HG03520 (cell line): Measurements from ENCODE around the gene PRELID3B.

Experiments used
- ATAC-seq: cut with Tn5 transposase; IDR thresholded peaks from one replicate; pipeline ENCODE4 v1.9.1; 2021; ENCODE audit warnings: mild to moderate bottlenecking, moderate library complexity; ENCODE audit not compliant: unreplicated experiment

The PRELID3B gene

DNA sequence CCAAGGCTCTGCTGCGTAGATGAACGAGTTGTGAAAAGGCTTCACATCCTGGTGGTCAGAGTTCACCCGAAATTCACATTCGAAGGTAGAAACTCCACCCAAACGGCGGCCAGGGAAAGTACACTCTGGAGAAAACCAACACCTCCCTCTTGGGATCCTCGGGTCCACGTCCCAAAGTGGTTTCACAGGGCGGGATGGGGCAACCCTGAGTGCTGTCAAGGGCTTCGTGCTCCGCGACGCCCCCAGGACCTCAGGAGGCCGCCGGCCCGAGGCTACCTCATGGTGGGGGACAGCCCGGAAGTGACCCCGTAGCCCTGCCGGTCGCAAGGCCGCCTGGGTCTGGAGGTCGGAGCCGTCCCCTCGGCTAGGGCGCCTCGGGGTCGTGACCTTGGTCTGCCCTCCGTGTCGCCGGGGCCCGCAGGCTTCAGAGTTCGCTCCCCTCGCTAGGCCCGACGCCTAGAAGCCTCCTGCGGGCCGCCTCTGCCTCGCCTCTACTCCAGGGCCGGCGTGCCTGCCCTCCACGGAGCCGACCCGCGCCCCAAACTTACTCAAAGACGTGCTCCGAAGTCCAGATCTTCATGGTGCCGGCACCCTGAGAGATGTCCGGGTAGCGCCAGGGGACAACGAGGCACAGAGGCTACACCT, at the start of gene PRELID3B:
Gene PRELID3B, minus strand, starts transcription at position 636 of the 645 bp plus-strand sequence. Its CDS starts 56 bp downstream, at position 580.
- ATAC-seq: peak; percentile 20

DNA sequence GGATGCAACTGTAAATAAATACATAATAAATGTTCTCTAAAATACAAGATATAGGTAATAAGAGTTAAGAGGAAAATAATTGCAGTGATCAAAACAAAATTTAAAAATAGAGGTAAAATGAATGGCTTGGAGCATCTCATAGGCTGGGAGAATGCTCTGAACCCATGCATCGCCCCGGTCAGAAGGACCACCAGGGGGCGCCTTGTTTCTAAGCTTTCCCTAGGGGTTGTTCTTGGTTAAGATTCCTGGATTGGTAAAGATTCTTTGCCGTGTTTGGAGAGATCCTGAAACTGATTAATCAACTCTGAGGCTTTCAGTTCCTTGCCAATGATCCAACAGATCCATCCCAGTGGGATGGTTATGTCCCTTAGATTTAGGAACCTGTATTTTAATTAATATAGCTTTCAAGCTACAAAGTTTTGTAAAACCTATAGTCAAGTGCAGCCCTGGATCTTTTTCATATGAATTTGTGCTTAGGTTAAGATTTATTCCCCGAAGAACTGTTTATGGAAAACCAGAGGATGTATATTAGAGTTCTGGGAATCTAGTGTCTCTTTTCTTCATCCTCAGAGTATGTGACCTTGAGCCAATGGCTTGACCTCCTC, 45.3 kb upstream of the PRELID3B start:
- no peak for ATAC-seq

DNA sequence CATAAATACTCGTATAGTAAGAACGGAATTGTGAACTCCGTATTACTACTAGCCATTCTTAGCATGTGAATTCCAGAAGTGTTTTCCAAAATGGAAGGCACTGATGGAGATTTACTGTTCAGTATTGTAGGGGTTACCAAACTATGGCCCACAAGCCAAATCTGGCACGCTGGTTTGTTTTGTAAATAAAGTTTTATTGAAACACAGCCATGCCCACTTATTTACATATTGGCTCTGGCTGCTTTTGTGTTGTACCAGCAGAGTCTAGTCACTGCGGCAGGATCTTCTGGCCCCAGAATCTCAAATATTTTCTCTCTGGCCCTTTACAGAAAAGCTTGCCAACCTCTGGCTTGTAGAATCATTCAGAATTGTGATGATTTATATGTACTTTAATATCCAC, 44.3 kb upstream of the PRELID3B start:
- ATAC-seq: no peak

DNA sequence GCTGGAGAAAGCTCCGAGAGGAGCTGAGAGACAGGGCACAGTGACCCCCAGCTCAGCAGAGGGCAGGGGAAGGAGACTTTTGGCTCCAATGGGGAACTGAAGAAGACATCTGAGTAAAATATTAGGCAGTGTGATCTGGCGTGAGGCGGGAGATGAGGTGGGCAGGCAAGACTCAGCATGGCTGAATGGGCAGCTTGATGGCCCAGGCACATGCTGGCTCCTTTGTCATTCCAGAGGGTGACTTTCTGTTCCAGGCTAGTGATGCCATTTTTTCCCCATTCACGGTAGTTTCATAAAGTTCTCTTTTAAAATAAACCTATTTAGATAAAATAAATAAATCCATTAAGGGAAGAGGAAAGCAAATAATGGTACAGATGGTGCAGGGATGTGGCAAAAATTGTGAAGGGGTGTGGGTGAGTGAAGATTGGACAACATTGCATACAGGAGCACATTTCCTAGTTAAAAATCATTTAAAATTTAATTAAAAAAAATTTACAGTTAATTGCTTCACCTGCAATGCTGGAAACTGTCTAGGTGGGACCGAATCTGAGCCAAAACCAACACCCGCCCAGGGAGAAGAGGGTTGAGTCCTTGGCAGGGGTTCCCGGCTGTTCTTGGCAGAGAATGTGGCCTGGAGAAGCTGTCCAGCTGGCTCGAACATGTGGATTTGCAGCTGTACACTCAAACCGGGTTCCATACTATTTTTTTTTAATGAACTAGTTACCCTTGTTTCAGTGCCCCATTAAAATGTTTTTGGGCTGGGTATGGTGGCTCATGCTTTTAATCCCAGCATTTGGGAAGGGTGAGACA, 41.7 kb upstream of the PRELID3B start:
- ATAC-seq: no peak

DNA sequence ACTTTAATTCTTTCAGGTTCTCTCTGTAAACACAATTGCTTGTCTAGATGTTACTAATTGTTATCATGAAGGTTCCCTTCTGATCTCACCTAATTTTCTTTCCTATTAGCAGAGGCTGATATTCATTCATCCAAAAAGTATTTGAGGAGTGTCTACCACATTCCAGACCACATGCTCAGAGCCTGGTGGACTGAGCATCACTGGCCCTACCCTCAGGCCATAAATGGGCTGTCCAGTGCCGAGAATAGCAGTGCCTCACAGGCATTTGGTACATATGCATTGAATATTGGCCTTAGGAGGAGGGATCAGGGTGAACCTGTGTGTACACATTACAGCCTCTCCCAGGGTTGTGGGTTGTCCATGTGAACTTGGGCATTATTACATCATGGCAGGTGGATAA, 40.4 kb upstream of the PRELID3B start:
- ATAC-seq: no peak

DNA sequence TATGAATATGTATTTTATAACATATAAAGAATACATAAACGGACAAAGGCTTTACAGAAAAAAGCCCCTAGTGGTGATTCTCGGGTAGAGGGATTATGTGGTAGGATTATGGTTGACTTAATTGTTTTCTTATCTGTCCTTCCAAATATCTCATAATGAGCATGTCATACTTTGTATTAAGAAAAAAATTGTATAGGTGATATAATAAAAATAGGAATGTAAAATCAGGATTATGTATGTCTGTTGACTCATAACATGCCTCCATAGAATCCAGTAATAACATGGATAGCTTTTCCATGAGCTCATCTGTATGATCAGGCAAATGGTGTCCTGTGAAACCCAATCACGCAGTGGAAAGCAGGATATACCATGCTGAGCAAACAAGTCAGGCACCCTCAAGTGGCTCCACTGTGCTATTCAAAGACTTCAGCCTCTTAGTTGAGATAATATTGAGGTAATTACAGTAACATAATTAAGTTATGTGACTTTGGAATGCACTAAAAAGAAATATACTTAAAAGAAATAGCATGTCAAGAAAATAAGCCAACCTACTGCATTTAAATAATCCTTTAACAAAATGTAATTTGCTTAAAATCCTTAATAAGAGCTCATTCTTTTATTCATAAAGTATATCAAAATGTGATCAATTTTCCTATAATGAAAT, 39.6 kb upstream of the PRELID3B start:
- ATAC-seq: no peak

DNA sequence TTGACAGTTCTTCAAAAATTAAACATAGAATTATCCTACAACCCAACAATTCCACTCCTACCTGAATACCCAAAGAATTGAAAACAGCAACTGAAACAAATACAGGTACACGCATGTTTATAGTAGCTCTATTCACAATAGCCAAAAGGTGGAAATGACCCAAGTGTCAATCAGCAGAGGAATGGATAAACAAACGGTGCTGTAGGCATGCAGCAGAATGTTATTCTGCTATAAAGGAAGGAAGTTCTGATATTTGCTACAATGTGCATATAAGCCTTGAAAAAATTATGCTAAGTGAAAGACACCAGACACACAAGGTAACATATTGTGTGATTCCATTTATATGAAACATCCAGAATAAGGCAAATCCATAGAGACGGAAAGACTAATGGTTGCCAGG, 38.5 kb upstream of the PRELID3B start:
- ATAC-seq: no peak

DNA sequence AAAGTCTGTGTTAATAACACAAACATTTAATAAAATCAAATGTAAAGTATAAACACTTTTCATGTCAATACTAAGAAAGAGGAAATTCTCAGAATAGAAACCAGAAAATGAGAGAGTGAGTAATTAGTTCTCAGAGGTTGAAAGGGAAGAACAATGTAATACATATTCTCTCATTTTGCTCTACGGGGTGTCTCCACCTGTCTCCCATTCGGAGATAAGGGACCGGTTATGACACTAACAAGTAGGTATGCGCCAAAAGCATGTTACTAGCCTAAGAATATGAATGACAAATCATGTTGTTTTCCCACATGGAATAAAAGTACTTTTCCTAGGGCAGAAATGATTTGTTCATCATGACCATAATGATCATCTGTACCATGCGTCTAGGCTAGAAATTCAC, 35.6 kb upstream of the PRELID3B start:
- ATAC-seq: no peak

DNA sequence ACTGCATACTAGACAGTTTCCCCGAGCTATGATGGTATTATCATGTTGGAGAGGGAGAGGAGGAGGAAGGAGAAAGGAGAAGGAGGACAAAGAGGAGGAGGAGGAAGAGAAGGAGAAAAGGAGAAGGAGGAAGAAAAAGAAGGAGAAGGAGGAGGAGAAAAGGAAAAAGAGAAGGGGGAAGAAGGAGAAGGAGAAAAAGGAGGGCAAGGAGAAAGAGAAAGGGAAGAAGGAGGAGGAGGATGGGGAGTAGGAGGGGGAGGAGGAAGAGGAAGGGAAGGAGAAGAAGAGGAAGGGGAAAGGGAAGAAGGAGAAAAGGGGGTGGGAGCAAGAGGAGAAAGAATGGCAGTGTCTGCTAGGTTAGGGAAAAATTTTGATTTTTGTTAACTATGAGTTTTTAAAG, 35.1 kb upstream of the PRELID3B start:
- no peak for ATAC-seq

DNA sequence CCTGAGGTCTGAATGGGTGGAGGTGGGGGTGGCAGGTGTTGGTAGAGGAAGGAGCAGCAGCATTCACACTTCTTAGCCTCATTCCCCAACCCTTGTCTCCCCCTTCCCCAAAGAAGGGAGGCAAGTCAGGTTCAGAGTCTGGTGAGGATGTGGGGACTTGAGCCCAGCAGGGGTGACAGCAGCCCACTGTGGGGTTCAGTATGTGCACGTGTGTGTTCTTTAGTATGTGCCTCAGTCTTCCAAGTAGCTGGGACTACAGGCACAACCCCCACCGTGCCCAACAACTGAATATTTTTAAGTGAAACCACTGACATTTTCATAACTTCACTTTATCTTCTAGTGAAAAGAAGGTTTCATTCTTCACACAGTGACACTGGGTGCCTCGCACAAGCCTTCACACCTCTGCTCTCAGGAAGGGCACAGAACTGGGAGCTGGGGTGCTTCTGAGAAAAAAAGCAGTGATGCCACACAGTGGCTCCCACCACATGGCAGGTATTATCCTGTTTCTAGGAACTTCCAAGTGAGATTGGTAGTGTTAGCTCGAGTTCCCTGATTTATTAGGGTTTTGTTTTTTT, 33.4 kb upstream of the PRELID3B start:
- ATAC-seq: no peak

DNA sequence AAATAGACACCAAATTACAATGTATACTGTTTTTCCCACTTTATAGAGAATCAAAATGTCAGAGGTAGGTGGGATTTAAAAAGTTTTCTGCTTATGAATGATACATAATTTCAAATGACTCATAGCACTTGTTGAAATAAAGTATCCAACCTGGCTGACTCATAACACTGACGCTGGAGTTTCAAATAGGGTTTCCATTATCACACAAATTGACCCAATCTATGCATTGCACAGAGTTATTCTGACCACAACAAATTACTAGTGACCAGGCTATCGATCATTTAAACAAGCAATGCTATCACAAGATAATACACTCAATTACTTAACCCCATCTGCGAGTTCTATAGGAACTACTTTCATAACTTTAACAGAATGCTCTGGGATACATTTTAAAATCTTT, 31.9 kb upstream of the PRELID3B start:
- ATAC-seq: no peak

DNA sequence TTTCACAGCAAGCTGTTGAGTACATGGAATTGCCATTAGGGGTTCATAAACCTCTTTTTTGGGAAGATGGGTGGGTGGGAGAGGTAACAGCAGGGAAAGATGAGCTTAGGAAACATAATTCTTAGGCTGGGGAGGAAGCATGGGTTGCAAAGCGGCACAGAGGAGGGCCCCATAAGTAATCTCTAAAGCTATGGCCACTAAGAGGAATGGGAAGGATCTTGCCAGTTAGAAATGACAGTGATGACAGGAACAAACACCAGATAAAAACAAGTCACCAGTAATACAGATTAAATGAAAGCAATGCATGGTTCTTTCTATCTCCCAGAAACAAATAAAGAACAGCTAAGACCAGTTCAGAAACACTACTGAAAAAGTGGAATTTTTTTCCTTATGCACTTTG, 31.0 kb upstream of the PRELID3B start:
- no peak for ATAC-seq

DNA sequence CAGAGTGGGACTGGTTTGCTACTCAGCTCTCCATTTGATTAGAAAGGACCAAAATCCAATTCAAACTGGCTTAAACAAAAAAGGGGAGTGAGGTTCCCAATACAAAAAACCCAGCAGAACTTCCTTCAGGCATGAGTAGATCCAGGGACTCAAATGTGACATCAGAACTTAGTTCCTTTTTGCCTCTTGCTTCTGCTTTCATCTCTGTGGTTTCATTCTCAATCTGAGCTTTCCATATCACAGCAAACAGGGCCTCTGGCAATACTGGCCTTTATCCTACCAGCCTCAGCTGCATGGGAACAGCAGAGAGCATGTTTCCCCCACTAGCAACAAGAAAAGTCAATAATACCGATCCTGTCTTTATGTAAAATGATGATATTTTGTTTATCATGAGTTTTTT, 28.6 kb upstream of the PRELID3B start:
- ATAC-seq: no peak

DNA sequence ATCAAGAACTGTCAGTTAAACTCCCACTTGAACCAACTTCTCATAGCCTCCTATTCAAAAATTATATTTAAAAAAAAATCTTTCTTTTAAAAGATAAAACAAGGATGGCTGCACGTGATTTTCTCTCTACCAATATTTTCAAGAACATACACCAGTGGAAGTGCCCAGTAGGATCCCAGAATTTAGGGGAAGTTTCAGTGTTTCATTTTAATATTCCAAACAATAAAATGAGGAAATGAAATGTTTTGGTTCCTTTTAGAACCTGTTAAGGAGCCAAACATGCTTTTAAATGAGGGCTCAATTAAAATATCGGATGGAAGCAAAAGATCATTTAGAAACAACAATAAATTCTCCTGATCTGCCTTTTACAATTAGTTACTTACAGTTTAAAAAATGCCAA, 26.4 kb upstream of the PRELID3B start:
- ATAC-seq: no peak

DNA sequence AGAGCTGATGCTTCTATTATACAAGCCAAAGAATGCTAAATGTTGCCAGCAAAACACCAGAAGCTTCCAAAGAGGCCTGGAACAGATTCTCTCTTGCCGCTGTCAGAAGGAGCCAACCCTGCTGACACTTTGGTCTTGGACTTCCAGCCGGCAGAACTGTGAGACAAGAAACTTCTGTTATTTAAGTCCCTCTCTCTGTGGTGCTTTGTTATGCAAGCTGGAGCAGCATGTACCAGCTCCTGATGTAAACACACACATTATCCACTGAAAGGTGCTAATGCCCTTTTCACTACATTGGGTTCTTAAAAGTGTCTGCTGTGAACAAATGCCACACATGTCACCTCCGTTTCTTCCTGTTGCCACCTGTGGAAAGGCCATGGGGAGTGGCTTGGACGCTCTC, 25.9 kb upstream of the PRELID3B start:
- ATAC-seq: no peak

DNA sequence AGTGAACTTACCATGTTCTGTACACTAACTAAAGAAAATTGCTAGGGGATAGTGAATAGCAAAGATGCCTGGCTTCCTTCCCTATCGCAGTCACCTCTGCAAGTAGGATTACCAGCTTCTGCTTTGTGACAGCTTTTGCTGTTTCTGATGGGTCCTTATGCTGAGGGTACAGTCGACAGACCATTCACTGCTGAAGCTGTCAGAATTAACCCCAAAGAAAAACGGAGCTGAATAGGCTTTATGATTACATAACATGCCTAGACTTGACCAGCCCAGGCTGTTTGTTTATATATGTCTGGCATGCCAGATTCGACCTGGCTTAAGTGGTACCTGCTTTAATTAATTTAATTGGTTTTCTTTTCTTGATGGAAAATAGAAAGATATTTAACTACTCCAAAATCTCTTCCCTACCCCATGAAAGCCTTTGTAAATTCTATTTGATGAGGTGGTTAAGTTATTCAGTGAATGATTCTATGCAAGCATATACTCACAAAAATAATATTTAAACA, 21.7 kb upstream of the PRELID3B start:
- no peak for ATAC-seq

DNA sequence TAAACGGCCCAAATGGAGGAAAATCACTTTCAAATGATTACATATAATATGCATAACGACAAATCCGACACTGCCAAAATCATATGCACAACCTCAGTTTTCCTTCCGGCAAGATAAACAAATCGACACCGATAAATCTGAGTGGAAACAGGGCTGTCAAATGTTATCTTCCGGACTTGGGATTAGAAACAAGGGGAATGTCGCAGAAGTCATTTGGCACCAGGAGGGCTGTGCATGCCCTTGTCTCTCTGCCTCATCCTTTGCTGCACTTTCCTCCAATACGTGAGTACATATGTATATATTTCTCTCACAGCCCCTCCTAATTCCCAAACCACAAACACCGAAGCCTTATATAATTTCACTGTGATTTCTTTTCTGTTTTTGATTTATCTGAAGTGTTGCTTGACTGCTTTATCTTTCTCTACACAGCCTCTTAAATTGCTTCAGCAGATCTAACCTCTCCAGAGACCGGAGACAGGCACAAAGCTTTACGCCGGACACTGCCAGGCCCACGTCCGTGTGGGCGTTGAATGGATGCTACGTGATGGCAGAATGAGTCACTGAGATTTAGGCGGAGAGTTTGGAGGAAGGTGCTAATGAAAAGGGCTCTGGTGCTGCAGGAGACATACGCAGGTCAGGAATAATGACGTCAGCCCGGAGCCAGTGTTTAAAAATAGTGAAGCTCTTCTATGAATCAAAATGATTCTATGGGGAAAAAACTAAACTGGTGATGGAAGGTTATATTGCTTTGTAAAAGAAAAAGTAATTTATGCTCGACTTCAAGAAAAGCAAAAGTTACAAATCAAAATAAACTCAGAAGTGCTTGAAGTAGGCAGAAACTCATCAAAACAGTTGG, 21.0 kb upstream of the PRELID3B start:
- no peak for ATAC-seq

DNA sequence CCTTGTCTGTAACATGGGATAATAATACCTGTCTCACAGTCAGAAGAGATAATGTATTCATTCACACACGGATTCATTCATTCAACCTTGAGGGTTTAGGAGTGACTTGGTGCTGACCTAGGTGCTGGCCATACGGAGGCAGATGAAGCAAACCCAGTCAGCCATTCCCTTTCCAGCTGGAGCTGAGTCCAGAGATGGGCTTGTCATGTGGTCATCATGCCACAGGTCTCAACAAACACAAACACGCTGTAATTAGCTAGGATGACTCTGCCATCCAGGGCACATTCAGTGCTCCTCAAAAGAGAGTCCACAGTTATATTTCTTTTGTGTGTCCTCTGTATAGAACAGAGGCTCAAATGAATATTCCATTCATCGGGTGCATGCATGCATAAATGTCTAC, 19.5 kb upstream of the PRELID3B start:
- ATAC-seq: no peak

DNA sequence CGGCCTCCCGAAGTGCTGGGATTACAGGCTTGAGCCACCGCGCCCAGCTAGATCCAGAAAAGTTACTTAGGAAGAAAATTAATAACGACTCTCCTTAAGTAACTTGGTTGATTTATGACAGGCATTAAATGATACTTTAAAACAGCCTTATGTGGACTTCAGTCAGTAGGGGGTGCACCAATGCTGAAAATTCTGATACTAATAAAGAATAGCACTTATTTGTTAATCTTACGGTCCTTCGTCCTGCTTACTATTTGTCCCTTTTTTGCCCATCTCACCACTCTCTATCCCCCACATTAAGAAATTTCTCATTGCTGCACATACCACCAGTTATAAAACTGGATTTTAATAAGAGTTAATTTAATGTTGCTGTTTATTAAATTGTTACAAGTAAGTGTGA, 12.7 kb upstream of the PRELID3B start:
- ATAC-seq: no peak

DNA sequence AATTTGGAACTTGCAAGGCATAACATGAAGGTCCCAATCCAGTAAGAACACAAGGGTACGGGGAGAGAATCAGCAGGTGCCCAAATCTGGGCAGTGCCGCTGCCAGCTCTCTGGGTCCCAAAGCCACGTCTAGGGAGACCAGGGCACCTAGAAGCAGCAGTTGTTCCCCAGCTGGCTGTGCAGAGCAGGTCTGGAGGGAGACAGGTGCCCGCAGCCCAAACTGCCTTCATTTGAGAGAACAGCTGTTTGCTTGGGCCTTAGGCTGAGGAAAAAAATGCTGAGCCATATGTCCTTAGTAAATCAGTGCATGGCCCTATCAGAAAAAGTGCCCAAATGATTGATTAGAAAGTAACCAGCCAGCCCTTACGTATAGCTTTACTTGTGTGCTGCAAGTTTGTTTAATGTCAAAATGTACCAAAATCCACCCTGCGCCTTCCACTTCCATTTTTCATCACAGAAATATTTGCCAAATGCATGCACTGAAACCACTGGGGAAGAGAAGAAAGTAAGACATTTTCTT, 9.1 kb upstream of the PRELID3B start:
- ATAC-seq: no peak
